H1 (cell line): ENCODE data around the gene RRP7A.

Experiments used
- EP300 ChIP-seq, 2 experiments: IDR thresholded peaks; 1 replicate in 1 of 2; 2 replicates in 1 of 2; pipeline ENCODE4 v1.6.1; 2011 to 2012; ENCODE audit warnings: low read depth in 2 of 2, low read length in 2 of 2, mild to moderate bottlenecking in 2 of 2, borderline replicate concordance in 1 of 2, inconsistent platforms in 1 of 2, moderate library complexity in 1 of 2
- FOSL1 ChIP-seq: IDR thresholded peaks from 2 replicates; pipeline ENCODE4 v1.6.1; 2011; ENCODE audit warnings: mild to moderate bottlenecking, low read depth, low read length, moderate library complexity; ENCODE audit not compliant: insufficient read depth

DNA sequence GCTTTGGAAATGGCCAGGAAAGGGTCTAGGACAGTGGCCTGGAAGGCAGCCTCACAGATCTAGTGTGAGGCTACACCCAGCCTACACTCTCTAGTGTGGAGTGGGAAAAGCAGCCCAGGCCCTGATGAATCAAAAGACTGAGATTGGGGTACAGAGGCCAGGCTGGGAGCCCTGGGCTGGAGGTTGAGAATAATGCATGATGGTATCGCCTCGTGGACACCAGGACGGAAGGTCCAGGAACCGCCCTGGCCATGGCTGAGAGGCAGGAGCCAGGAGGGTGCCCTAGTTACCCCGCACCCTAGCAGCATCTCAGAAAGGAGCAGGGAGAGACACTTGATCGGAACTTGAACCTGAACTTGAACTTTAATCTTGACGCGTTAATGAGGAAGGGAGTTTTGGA is 46.9 kb downstream of the RRP7A start:
- TF ChIP-seq EP300 (IDR thresholded peaks at IDR 0.05; ENCODE audit: borderline replicate concordance in 1 of 2, low read depth in 2 of 2, low read length in 2 of 2): no peak
- TF ChIP-seq FOSL1: no peak
